Epidermal melanocyte (primary cell): ENCODE data around the gene EDIL3.

Source experiments
- DNase-seq: peaks from one replicate; pipeline ENCODE4 v3.0.0; 2011; ENCODE audit warnings: low spot score; ENCODE audit not compliant: insufficient read length

EDIL3 gene

GRCh38 chr5:83972909-83973308 lies 411.8 kb downstream of the EDIL3 start:
- no peak for DNase-seq

- no peak for DNase-seq
These were observed 412.4 kb downstream of the EDIL3 start for GRCh38 chr5:83972236-83972635.

GRCh38 chr5:83967417-83967816 lies 417.3 kb downstream of the EDIL3 start:
- no peak for DNase-seq

- DNase-seq, result no peak
These were observed 419.2 kb downstream of the EDIL3 start for GRCh38 chr5:83965441-83965840.

- no peak for DNase-seq
These were observed 420.4 kb downstream of the EDIL3 start for GRCh38 chr5:83964271-83964670.

GRCh38 chr5:83957188-83957587 lies 427.5 kb downstream of the EDIL3 start:
- no peak for DNase-seq

GRCh38 chr5:83956386-83956785 lies 428.3 kb downstream of the EDIL3 start:
- DNase-seq, result no peak

- no peak for DNase-seq
These were observed 428.8 kb downstream of the EDIL3 start for GRCh38 chr5:83955916-83956315.

GRCh38 chr5:83947763-83948162 lies 436.9 kb downstream of the EDIL3 start:
- DNase-seq, result no peak

GRCh38 chr5:83946516-83946915 lies 438.2 kb downstream of the EDIL3 start:
- DNase-seq, result no peak

GRCh38 chr5:83942155-83942554 lies 442.5 kb downstream of the EDIL3 start:
- no peak for DNase-seq

- no peak for DNase-seq
These were observed 446.8 kb downstream of the EDIL3 start for GRCh38 chr5:83937837-83938236.

- DNase-seq, result no peak
These were observed 452.7 kb downstream of the EDIL3 start for GRCh38 chr5:83931969-83932368.

- no peak for DNase-seq
These were observed 457.4 kb downstream of the EDIL3 start for GRCh38 chr5:83927140-83927733.

- DNase-seq, result no peak
These were observed 458.7 kb downstream of the EDIL3 start for GRCh38 chr5:83925955-83926337.

- DNase-seq, result no peak
These were observed 459.2 kb downstream of the EDIL3 start for GRCh38 chr5:83925321-83925954.

- no peak for DNase-seq
These were observed 459.8 kb downstream of the EDIL3 start for GRCh38 chr5:83924891-83925290.

GRCh38 chr5:83924171-83924570 lies 460.5 kb downstream of the EDIL3 start:
- DNase-seq, result no peak

- no peak for DNase-seq
These were observed 462.0 kb downstream of the EDIL3 start for GRCh38 chr5:83922699-83923098.

GRCh38 chr5:83921666-83922193 lies 462.9 kb downstream of the EDIL3 start:
- no peak for DNase-seq

GRCh38 chr5:83919071-83920041 lies 465.3 kb downstream of the EDIL3 start:
- DNase-seq, result no peak
